NCI-H748 (cell line): ENCODE results near the gene TSPAN18.
"Not testable (repeated sequence)": the region's sequence is repeated elsewhere in the genome, so short reads cannot be mapped to it uniquely, and the experiment has no call there.

Experiments
- DNase-seq: peaks from one replicate; lab custom pipeline; 2025; ENCODE audit not compliant: unreplicated experiment; lab: John Stamatoyannopoulos, UW

The TSPAN18 gene

DNA sequence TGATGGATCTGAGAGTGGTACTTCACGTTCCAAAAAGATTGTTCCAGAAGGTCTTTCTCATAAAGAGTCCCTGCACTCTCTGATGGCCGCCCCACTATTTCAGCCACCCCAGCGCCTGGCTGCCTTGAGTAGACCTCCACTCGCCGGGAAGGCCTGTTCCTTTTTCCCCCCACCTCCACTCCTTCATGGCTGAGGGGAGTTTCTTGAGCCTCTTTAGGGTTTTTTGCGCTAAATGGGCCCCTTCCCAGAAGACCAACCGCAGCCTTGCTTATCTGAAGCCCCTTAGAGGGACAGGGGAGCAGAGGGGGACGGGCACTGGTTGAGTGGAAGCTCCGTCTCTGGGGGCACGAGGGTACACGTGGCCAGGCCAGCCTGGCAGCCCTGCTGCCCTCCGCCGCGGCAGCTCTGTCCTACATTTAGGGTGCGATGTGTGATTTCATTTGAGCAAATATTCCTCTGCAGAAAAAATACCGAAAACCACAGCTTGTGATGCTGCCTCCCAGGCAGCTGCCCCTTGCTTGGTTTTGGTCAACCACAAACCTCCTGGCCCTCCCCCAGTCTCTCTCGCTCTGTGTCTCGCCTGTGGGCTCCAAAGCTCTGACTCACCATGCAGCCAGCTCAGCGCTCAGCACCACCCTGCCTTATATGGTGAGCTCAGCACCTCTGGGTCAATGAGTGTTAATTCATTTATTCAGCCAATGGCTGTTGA lies 135.2 kb downstream of the TSPAN18 start:
- DNase-seq: no peak

DNA sequence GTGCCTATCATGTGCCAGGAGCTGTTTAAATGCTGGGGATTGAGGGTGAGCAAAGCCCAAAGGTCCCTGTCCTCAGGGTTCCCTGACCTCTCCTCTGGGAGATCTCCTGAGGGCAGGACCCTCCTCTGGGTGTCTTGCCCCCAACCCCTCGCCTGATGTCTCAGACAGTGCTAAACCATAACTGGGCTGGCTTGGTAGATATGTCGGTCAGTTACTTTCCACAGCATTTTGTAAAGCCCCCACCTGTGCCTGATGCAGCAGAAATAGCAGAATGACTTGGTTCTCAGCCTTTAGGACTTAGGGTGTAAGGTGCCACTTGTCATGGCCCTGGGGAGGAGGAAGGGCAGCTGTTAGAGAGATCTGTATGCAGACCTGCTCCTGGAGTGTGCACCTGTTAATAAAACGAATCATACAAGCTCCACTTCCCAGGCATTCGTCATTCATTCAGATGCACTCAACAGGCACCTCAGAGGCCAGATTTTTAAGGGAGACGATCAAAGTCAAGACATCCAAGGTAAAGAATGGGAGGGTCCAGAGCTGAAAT lies 135.9 kb downstream of the TSPAN18 start:
- DNase-seq: no peak

DNA sequence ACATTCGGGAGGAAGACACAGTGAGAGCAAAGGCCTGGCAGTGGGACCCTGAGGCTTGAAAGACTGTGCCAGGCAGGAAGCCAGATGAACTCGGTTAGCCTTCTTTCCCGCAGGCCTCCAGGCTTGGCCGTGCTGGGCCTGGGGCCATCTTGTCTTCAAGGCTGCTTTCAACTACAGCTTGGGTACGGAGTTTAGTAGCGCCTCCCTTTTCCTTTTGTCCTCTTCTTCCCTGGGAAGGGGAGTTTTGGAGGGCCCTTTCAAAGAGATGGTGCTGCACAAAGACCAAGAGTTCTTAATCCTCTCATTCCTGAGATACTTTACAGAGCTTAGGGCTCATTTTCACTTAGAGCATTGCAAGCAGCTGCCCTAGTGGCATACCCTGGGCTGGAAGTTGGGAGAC lies 136.5 kb downstream of the TSPAN18 start:
- DNase-seq: no peak

DNA sequence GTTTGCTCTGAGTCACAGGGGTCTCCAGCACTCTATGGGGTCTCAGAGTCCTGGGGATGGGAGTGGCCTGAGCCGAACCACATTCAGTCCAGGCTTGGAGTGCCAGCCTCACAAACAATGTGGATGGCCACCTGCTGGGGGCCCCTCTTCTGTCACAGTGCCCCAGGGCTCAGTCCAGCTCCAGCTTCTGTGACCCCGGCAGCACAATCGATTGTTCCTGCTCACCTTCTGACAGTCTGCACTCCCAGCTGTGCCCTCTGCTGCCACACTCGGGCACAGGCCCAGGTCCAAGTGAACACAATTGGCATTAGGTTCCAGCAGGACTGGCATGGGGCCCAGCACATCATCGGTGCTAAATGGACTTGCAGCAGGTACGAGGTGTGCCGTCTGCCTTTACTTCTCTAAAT lies 139.1 kb downstream of the TSPAN18 start:
- DNase-seq: no peak

DNA sequence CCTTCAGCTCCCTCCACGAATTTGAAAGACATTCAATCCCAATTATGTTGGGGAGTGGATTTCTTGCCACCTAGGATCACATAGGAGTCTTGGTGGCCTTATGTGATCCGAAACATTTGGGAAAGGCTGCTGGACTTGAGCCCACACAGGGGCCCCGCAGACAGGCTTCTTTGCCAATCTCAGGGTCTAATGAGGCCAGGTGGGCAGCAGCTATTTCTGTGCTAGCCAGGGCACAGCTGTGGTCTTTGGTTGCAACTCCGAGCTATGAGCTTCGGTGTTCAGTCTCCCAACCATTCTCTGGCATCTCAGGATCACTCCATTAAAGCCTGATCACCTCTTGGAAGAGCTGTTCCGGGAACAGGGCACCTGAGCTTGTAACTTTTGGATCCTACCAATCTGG lies 139.5 kb downstream of the TSPAN18 start:
- DNase-seq: no peak

DNA sequence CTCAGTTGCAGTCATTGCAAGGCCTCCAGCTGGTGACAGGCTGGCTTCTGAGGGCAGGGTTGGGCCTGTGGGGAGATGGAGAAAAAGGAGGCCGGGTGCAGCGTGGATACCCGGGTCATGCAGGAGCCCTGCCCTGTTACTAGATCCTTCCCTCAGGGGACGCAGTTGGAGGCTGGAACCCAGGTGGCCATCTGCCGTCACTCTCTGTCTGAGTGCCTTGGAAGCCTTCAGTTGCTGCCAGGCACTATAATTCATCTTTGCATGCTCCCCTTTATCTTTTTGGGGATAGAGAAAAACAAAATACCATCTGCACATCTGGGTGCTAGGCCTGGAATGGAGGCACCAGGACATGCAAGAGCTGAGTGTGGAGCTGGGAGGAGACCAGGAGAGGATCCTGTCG lies 141.3 kb downstream of the TSPAN18 start:
- DNase-seq: no peak

DNA sequence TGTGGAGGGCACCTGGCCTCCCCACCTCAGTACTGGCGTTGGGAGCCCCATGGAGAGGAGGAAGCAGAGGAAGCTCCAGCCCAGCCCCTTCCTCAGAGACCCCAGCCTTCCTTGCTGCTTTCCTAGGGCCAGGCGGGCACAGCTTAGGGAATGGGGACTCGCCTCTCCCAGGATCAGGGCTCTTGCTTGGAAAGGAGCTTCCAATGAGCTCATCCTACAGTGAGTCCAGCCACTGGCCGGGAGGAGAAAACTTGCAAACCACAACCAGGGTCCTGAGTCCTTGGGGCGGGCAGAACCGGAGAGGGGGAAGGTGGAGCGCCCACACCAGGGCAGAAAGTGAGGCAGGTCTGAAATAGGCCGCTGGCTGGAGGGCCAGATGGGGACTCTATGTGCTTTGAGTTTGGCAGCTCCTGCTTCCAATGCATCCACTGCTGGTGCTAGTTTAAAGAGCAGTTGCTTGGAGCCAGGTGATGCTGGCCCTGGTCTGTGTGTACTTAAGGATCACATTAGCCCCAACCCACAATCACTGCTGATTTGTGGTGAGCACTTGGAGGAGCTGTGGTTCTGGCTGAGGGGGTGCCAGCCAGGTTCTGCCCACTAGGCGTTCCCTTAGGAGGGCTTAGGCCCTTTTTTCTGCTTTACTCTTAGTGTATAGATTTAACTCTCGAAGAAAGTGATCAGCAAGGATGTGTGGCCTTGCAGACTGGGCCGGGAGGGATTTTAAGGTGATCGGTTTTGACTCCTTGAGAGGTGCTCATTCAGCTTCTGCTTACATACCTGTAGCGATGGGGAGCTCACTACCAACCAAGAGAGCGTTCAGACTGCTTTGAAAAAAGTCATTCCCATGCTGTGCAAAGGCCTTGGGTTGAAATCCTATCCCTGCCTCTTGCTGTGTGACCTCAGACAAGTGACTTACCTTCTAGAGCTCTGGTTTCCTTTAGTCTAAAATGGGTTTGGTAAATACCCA lies 142.0 kb downstream of the TSPAN18 start:
- no peak for DNase-seq

DNA sequence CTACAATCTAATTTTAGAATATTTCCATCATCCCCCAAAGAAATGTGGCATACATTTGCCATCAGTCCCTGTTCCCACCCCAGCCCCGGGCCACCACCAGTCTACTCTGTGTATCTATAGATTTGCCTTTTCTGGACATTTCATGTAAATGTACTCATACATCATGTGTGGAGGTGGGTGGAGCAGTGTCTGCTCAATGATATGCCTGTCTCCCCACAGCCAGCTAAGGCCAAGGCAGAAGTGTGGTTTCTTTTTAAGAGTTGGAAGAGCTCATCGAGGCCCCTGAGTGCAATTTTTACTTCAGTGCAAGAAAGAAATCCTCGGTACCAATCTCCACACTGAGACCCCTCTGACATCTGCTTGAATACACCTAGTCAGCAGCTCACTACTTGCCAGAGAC lies 143.4 kb downstream of the TSPAN18 start:
- DNase-seq: no peak

DNA sequence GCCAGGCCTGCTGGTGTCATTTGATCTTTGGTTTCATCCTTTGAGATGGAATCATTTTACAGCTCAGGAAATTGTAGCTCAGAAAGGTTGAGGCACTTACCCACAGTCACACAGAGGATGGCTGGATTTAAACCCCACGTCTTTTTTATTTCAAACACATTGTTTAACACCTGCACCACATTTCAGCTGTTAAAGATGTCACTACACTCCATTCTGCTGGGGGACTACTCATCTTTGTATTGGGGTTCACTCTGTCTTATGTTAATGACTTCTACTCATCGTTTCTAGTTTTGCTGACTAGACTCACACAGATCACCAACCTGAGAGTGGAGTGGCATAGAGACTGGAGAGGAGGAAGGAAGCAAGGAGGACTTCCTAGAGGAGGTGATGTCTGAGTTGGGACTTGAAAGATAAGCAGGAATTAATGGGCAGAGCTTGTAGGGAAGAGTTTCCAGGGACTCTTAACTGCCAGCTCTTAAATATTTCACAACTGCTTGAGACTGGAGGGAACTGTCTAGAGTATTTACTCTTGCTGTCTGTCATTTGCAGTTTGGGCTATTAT lies 143.9 kb downstream of the TSPAN18 start:
- DNase-seq: no peak

DNA sequence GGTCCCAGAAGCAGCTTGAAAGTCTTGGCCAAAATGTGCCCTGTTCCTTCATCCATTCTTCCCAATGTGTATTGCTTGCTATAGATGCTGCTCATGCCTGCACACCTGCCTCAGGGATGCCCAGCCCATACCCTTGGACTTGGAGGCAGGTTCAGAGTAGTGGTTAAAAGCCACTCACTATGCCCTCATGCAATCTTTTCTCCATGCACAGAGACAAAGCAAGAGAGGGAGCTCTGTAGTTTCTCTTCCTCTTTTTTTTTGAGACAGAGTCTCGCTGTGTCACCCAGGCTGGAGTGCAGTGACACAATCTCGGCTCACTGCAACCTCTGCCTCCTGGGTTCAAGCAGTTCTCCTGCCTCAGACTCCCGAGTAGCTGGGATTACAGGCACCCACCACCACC lies 144.9 kb downstream of the TSPAN18 start:
- not testable (repeated sequence) for DNase-seq

DNA sequence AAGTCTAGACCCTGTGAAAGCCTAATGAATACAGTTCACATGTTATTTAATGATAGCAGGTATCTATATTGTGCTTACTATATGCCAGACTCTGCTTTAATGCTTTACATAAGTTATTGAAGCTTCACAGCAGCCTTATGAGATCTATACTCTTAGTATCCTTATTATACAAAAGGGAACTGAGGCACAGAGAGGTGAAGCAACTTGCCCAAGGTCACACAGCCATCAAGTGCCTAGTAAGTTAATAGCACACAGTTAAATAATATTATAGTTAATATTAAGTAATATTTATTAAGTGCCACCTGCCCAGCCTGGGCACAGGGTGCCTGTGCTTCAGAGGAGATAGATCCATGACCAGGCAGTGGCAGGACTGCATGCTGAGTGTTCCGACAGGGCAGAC lies 145.8 kb downstream of the TSPAN18 start:
- DNase-seq: no peak

DNA sequence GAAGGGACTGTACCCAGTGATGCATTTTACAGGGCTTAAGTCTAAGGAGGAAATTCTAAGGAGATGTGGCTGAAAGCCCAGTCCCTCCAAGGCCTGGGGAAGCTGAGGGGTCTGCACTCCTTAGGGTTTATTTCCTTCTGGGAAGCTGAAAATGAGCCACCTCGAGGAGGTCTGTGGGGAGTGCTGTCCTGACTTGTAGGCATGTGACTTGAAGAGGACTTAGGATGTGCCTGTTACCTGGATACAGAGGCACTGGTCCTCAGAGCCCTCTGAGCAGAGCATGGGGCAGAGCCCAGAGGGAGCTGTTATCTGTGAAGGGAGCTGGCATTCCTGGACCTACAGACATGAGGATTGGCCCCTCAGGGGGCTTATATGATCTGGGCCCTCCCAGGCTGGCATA lies 146.8 kb downstream of the TSPAN18 start:
- peak; percentile 8 for DNase-seq

DNA sequence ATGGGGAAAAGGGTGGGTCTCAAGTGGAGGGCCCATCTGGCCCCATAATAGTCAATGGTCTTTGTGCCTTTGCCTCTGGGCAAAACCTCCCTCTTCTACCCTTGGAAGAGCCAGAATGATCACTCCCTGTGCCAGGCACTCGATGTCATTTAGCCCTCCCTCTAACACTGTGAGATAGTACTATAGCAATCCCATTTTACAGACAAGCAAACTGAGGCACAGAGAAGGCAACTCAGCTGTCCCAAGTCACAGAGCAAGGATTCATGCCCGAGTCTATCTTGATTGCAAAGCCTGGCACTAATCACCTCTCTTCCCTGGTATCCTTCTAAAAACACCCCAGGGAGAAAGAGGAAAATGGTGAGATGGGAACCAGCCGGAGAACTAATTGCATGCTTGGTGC lies 147.5 kb downstream of the TSPAN18 start:
- DNase-seq: no peak

DNA sequence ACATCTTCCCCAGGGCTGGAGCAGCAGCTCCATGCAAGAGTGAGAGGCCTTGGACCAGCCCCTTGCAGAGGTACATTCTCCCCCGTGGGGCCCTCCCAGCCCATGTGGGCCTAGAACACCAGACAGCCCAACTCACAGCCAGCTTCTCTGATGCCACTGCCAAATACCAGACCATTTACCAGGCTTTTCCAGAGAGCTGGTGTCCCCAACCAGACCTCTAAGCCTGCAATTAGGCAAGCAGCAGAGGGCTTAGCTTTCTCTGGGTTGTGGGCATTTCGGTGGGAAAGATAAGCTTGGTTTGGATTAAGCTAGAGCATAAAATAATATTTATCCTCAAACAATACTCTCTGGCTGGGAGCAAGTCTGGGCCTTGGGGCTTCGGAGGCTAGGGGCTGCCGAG lies 148.3 kb downstream of the TSPAN18 start:
- DNase-seq: no peak

DNA sequence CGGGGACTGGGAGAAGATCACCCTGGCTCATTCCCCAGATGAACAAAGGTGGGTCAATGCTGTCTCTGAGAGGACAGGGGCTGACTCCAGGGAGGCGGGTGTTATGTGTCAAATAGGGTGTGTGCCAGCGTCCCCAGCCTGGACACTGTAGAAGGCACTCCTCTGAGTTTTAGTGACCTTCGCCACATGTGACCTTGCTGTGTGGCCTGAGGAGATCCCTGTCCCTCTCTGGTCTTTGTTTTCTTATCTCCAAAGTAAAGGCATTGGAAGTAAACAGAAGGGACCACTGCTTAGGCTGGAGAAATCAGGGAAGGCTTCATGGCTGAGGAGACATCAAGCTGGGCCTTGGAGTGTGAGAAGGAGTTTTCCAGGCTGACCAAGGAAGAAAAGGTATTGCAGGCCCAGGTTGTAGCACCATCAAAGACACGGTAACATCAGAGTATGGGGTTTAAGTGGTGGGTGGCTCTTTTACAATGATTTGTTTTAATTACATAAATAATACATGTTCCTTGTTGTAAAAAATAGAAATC lies 149.5 kb downstream of the TSPAN18 start:
- DNase-seq: no peak

DNA sequence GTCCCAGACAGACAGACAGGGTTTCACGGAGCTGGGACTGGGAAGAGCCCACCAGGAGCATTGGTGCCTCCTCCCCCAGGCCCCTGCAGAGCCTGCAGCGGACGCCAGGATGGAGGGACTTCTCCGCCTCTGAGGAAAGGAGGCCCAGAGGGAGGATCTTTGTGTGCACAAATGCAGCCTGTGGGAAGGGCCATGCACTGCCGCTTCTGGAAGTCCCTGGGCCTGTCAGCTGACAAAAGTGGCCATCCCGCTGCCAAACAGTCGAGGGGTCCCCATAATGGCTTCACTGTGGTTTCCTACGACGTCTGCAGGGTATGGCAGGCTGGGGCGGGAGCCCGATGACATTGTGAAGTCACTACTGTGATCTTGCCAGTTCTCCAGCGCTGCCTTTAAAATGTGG lies 150.1 kb downstream of the TSPAN18 start:
- DNase-seq: no peak

DNA sequence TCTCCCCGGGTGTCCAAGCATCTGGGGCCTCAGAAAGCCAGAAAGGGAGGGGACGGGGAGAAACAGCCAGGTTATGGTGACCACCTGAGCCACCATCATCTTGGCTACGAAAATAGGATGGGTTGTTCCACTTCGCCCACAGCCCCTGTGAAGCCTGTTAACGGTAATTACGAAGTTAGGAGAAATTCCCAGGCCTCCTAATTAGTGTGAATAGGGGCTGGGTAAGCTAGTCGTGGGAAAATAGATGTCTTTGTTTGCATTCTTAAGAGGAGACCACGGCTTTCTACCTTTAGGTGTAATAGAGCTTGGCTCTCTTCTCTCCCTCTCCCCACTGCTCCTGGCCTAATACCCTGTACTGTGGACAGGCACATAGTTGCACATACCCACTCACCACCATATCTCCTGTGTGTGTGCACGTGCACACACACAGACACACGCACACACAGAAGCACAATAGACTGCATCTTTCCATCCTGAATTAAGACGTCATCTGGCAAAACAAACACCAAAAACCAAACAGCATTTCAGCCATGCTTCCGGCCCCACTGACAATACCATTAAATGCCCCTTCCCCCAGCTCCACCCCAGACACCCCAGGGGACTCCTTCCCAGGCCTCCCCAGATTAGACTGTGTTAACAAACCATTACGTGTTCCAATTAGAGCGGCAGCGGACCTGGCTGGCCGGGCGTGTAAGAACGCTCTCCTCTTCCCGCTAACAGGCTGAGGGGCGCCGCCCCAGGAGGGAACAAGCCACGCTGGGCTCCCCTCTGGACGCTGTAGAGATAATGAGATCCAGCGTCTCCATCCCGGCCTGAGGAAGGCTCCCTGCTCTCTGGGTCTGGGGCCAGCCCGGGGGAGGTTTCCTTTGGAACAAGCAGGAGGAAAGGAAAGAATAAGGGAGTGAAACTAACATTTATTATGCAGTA lies 151.1 kb downstream of the TSPAN18 start:
- DNase-seq: peak; percentile 85

DNA sequence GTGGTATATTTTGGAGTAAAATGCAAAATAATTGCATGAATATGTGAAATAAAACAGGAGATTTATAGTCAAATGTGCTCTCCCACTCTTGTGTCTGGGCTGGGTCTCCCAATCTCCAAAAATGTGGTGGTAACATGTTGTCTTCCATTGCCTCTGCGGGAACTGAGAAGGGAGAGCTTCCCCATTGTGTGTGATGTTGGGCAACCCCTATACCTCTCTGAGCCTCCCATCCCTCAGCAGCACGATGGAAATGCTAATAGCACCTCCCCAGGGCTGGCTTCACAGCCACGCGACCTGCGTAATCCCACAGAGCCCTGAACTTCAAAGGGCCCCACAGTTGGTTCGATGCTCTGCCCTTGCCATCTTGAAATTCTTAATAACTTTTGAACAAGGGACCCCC lies 151.9 kb downstream of the TSPAN18 start:
- no peak for DNase-seq

DNA sequence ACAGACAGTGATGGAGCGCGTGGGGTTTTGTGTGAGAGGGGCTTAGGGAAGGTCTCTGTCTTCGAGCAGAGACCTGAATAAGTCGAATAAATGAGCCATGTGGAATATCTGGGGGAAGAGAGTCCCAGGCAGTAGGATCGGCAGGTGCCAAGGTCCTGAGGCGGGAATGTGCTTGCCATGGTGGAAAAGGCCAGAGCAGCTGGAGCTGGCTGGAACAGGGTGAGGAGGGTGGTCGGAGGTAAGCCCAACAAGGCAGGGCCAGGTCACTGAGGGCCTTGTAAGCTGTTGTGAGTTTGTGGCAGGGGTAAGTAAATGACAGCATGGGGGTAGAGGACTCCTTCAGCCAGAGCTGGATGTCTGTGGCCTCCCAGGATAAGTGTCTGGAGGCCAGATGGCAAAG lies 152.7 kb downstream of the TSPAN18 start:
- no peak for DNase-seq

DNA sequence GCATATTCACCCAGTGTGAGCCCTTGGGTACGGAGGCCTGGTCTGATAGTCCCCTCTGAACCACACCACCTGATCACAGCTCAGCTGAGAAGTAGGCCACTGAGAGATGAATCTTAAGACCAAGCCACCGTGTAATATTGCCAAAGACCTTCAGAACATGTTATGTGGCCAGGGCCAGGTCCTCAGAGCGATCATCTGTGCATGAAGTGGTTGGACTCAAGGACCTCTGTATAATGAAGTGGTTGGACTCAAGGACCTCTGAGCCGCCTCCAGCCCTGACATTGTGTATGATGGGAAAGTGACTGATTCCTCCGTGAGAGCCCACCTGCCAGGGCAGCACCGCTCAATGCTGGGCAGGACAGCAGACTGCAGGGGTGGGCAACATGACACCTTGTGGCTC lies 153.7 kb downstream of the TSPAN18 start:
- DNase-seq: no peak
